Prostate gland (tissue), 2 donors: ENCODE measurements around the gene P3H2.

Experiments used
- CTCF ChIP-seq, 4 experiments: fragments of 200-600 bp in 2 of 4; fragments of 450-650 bp in 2 of 4; sonication (generic) in 2 of 4; IDR thresholded peaks; 1 replicate in 3 of 4; 2 replicates in 1 of 4; pipeline ENCODE4 v1.5.1; 2016 to 2019; ENCODE audit warnings: antibody characterized with exemption in 4 of 4, mild to moderate bottlenecking in 2 of 4, moderate library complexity in 2 of 4
- POLR2A ChIP-seq: fragments of 450-650 bp; IDR thresholded peaks from one replicate; pipeline ENCODE4 v1.6.1; 2016; ENCODE audit warnings: antibody characterized with exemption, mild to moderate bottlenecking

GRCh38 chr3:189974359-189974758 lies 146.3 kb downstream of the P3H2 start:
- TF ChIP-seq POLR2A (no peak), CTCF (IDR thresholded peaks at IDR 0.05) (no peak)
